Activated naive CD4-positive, alpha-beta T cell treated with anti-CD3 and anti-CD28 coated beads, Interleukin-2, amount 50 U/mL, for 72 hours (primary cell): ENCODE results near the gene BMAL2. TPM values are rescaled to one million over a fixed set of nuclear protein-coding genes. Genes with fewer than 3 reads are reported as not detected.

Experiments
- ATAC-seq, 2 donors: fragments of 150-1000 bp; cut with Tn5 transposase; 2 replicates each; pipeline ENCODE4 v1.10.0; 2021; ENCODE audit warnings: mild to moderate bottlenecking in 2 of 2, moderate library complexity in 2 of 2
- DNase-seq, 2 donors: peaks; one replicate each; pipeline ENCODE4 v3.0.0; 2021 to 2022; ENCODE audit warnings: low spot score in 2 of 2
- H3K27ac Mint-ChIP-seq, 2 donors: one replicate each; pipeline ENCODE4 v1.8.0; 2022; ENCODE audit warnings: mild to moderate bottlenecking in 2 of 2, mixed read lengths in 2 of 2
- H3K36me3 Mint-ChIP-seq, 2 donors: one replicate each; pipeline ENCODE4 v1.8.0; 2022; ENCODE audit warnings: mixed read lengths in 2 of 2
- H3K9me3 Mint-ChIP-seq, 2 donors: one replicate each; pipeline ENCODE4 v1.8.0; 2022; ENCODE audit warnings: mixed read lengths in 2 of 2
- total RNA-seq, 2 donors: library from RNA; stranded (reverse); gene quantifications; one replicate each; pipeline ENCODE4 v1.2.3, GENCODE V29; 2022

BMAL2 gene
- total RNA-seq, 2 donors from 2014 or later, result 7.4 to 14.5 TPM

- no peak for DNase-seq
- Mint-ChIP-seq H3K36me3 (no peaks in the 10 kb centered on the region), H3K9me3 (no peaks in the 10 kb centered on the region), H3K27ac (no peak overlapping the region)
- no peak for ATAC-seq
Measured at GRCh38 chr12:27340971-27341370, 8.3 kb downstream of the BMAL2 start.

GRCh38 chr12:27342536-27342935 is 9.9 kb downstream of the BMAL2 start:
- Mint-ChIP-seq H3K9me3 (no peaks in the 10 kb centered on the region), H3K27ac (no peak overlapping the region), H3K36me3 (no peaks in the 10 kb centered on the region)
- DNase-seq, result no peak
- ATAC-seq, result no peak

GRCh38 chr12:27343255-27344000 is 10.8 kb downstream of the BMAL2 start:
- no peaks in the 10 kb centered on the region for H3K36me3 Mint-ChIP-seq

GRCh38 chr12:27344246-27344645 is 11.6 kb downstream of the BMAL2 start:
- Mint-ChIP-seq H3K9me3 (no peaks in the 10 kb centered on the region), H3K36me3 (no peaks in the 10 kb centered on the region), H3K27ac (no peak overlapping the region)
- no peak for ATAC-seq
- DNase-seq, result no peak

More at GRCh38 chr12:27343255-27344000, 10.8 kb downstream of the BMAL2 start:
- Mint-ChIP-seq H3K9me3 (no peaks in the 10 kb centered on the region), H3K27ac (no peak overlapping the region)
- DNase-seq (no peak), ATAC-seq (no peak)

GRCh38 chr12:27344760-27345159 is 12.1 kb downstream of the BMAL2 start:
- DNase-seq (no peak), ATAC-seq (no peak)
- no peak overlapping the region for H3K27ac Mint-ChIP-seq
- no peaks in the 10 kb centered on the region for H3K36me3 Mint-ChIP-seq
- no peaks in the 10 kb centered on the region for H3K9me3 Mint-ChIP-seq

GRCh38 chr12:27345376-27345775 is 12.7 kb downstream of the BMAL2 start:
- ATAC-seq (no peak), DNase-seq (no peak)
- no peak overlapping the region for H3K27ac Mint-ChIP-seq

GRCh38 chr12:27347779-27348178 is 15.1 kb downstream of the BMAL2 start:
- no peak for DNase-seq
- Mint-ChIP-seq H3K9me3 (no peaks in the 10 kb centered on the region), H3K27ac (no peak overlapping the region), H3K36me3 (no peaks in the 10 kb centered on the region)
- ATAC-seq, result no peak

More at GRCh38 chr12:27345376-27345775, 12.7 kb downstream of the BMAL2 start:
- Mint-ChIP-seq H3K9me3 (no peaks in the 10 kb centered on the region), H3K36me3 (no peaks in the 10 kb centered on the region)

- Mint-ChIP-seq H3K27ac (no peak overlapping the region), H3K9me3 (no peaks in the 10 kb centered on the region), H3K36me3 (no peaks in the 10 kb centered on the region)
- DNase-seq (no peak), ATAC-seq (no peak)
Measured at GRCh38 chr12:27351476-27351875, 18.8 kb downstream of the BMAL2 start.

GRCh38 chr12:27355486-27355885 is 22.9 kb downstream of the BMAL2 start:
- no peak for DNase-seq
- Mint-ChIP-seq H3K27ac (no peak overlapping the region), H3K9me3 (no peaks in the 10 kb centered on the region), H3K36me3 (no peaks in the 10 kb centered on the region)
- ATAC-seq, result no peak

- no peaks in the 10 kb centered on the region for H3K9me3 Mint-ChIP-seq
- no peak for DNase-seq
- no peaks in the 10 kb centered on the region for H3K36me3 Mint-ChIP-seq
- ATAC-seq, result no peak
- no peak overlapping the region for H3K27ac Mint-ChIP-seq
Measured at GRCh38 chr12:27355979-27356378, 23.3 kb downstream of the BMAL2 start.

GRCh38 chr12:27359578-27360340 is 27.1 kb downstream of the BMAL2 start:
- no peaks in the 10 kb centered on the region for H3K9me3 Mint-ChIP-seq
- no peak overlapping the region for H3K27ac Mint-ChIP-seq
- DNase-seq, result no peak
- ATAC-seq, result no peak
- no peaks in the 10 kb centered on the region for H3K36me3 Mint-ChIP-seq

GRCh38 chr12:27361372-27361771 is 28.7 kb downstream of the BMAL2 start:
- ATAC-seq (no peak), DNase-seq (no peak)
- no peaks in the 10 kb centered on the region for H3K36me3 Mint-ChIP-seq
- H3K27ac Mint-ChIP-seq, result no peak overlapping the region
- no peaks in the 10 kb centered on the region for H3K9me3 Mint-ChIP-seq

GRCh38 chr12:27366621-27367020 is 34.0 kb downstream of the BMAL2 start:
- Mint-ChIP-seq H3K27ac (no peak overlapping the region), H3K9me3 (no peaks in the 10 kb centered on the region), H3K36me3 (peaks cover 0 to 5% of the 10 kb centered on the region in 2 donors)
- ATAC-seq, result no peak
- no peak for DNase-seq

- Mint-ChIP-seq H3K27ac (no peak overlapping the region), H3K9me3 (no peaks in the 10 kb centered on the region), H3K36me3 (peaks cover 0 to 5% of the 10 kb centered on the region in 2 donors)
- ATAC-seq, result no peak
- DNase-seq, result no peak
Measured at GRCh38 chr12:27367078-27367477, 34.4 kb downstream of the BMAL2 start.

GRCh38 chr12:27382171-27382795 is 49.6 kb downstream of the BMAL2 start:
- H3K9me3 Mint-ChIP-seq, result no peaks in the 10 kb centered on the region
- peak overlapping the region in 1 of 2 donors; percentile 15 for H3K27ac Mint-ChIP-seq

More at GRCh38 chr12:27382171-27382795, 49.6 kb downstream of the BMAL2 start:
- ATAC-seq (no peak), DNase-seq (no peak)
- no peaks in the 10 kb centered on the region for H3K36me3 Mint-ChIP-seq
